Activated T-cell treated with anti-CD3 and anti-CD28 coated beads for 24 hours (primary cell): ENCODE measurements around the gene SPATA19.
"Not testable (repeated sequence)": the region's sequence is repeated elsewhere in the genome, so short reads cannot be mapped to it uniquely, and the experiment has no call there.

ENCODE experiments used
- DNase-seq: peaks from one replicate; pipeline ENCODE4 v3.0.0-alpha.2; 2020; ENCODE audit warnings: low read depth

The SPATA19 gene, protein sequence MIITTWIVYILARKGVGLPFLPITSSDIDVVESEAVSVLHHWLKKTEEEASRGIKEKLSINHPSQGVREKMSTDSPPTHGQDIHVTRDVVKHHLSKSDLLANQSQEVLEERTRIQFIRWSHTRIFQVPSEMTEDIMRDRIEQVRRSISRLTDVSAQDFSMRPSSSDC

DNA sequence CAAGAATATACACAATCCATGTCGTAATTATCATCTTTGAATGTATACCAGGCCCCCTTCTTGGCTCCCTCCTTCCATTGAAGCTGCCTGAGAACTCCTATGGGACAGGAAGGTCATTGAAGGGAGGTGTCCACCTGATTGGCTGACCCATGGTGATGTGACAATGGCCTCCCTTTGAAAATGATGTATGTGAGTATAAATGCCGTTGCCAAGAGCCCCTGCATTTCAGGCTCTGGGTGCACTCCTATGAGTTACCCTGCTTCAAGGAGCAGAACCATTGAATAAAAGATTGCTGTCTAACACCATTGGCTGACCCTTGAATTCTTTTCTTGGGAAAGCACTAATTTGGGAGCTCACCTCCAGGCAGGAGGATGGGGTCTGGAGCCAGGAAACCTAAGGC, at the start of gene SPATA19:
Gene SPATA19, minus strand, starts transcription at position 101 of the 400 bp plus-strand sequence. Its CDS starts 67 bp downstream, at position 34.
- no peak for DNase-seq

GRCh38 chr11:133895061-133895479, 49.8 kb upstream of the SPATA19 start:
- DNase-seq, result no peak

- no peak for DNase-seq
These were observed 48.1 kb upstream of the SPATA19 start for GRCh38 chr11:133893381-133893780.

GRCh38 chr11:133892584-133893380, 47.5 kb upstream of the SPATA19 start:
- no peak for DNase-seq

DNA sequence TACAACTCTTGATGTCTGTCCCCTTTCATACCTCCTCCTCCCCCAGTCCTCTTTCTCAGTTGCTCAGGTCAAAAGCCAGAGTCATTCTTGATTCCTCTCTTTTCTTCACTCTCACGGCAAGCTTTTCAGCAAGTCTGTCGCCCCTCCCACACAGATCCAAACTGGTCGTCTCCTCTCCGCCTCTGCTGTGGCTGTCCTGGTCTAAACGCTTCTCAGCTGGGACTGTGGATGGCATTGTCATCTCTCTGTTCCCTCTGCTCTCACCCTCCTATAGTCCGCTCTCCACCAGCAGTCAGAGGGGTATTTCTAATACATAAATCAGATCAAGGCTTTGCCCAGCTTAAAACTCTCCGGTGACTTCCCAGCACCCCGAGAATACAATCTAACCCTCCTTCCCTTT, 46.8 kb upstream of the SPATA19 start:
- no peak for DNase-seq

DNA sequence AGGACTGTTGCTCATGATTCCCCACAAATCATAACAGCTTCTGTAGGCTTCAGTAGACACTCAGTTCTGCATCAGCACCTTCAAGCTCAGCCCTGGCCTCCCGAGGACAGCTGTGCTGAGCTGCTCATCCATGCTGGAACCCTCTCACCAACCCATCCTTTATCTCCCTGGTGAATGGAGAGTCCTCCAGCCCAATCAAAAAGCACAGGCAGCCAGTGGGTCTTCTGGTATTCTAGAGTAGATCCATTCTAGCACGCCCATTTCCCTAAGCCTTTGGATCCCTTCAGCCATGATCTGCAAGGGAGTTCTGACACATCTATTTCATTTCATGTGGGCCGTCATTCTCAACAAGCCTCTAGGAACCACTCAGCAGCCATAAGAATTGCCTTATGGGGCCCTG, 44.6 kb upstream of the SPATA19 start:
- no peak for DNase-seq

DNA sequence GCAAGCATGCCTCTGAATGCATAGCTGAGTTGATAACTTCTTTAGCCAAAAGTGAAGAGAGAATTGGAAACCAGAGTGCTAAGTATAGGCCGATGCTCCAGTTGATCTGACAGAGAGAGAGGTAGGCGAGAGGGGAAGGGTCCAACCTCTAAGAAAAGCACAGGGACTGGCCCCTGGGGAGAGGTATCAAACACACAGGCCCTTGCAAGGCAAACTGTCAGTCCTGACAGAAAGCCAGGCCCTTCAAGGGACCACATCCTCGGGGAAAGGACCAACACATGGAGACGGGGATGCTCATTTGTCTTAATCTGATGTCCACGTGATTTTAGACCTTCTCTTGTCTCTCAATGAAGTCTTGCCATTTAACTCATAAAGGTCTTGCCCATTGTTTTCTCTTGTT, 43.9 kb upstream of the SPATA19 start:
- no peak for DNase-seq

- DNase-seq, result no peak
These were observed 42.5 kb upstream of the SPATA19 start for GRCh38 chr11:133887692-133888332.

GRCh38 chr11:133886029-133886428, 40.7 kb upstream of the SPATA19 start:
- no peak for DNase-seq

DNA sequence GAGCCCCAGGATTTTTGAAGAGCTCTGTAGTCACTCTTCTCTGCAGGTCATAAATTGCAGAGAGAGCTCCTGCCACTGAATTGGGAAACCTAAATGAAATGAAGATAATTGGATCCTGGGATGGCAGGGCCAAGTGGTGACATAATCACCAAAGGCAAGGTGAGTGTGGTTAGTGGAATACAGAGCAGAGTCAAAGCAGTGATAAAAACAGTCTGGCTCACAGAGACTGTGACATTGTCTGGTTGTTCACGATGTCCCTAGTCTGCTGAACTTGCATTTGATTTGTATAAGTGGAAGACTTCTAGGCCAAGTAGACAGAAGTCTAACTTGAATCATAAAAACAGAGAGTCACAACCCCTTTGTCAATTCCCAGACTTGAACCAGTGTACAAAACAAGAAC, 26.8 kb upstream of the SPATA19 start:
- no peak for DNase-seq

DNA sequence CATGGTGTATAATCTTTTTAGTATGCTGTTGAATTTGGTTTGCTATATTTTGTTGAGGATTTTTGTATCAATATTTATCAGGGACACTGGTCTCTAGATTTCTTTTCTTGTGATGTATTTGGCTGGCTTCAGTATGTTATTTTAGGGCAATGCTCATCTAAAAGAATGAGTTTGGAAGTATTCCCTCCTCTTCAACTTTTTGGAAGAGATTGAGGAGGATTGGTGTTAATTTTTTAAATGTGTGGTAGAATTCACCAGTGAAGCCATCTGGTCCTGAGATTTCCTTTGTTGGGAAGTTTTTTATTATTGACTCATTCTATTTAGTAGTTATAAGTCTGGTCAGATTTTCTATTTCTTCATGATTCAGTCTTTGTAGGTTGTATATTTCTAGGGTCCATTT, 22.1 kb upstream of the SPATA19 start:
- no peak for DNase-seq

DNA sequence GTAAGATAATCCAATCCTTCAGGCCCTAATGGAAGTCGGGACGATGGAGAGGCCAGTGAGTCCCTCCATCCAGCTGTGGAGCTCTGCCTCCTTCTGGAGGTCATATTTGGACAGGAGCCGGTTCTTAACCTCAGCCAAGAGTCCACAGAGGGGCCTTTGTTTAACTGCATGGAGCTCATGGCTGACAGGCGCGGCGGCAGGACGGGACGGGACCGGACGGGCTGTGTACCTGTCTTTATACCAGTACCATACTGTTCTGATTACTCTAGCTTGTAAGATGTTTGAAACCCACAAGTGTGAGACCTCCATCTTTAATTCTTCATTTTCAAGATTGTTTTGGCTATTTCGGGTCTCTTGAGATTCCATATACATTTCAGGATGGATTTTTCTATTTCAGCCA, 20.2 kb upstream of the SPATA19 start:
- DNase-seq, result no peak

- no peak for DNase-seq
These were observed 19.4 kb upstream of the SPATA19 start for GRCh38 chr11:133864756-133865155.

- no peak for DNase-seq
These were observed 14.8 kb upstream of the SPATA19 start for GRCh38 chr11:133860151-133860550.

- DNase-seq, result not testable (repeated sequence)
These were observed 9.1 kb upstream of the SPATA19 start for GRCh38 chr11:133854330-133854960.

DNA sequence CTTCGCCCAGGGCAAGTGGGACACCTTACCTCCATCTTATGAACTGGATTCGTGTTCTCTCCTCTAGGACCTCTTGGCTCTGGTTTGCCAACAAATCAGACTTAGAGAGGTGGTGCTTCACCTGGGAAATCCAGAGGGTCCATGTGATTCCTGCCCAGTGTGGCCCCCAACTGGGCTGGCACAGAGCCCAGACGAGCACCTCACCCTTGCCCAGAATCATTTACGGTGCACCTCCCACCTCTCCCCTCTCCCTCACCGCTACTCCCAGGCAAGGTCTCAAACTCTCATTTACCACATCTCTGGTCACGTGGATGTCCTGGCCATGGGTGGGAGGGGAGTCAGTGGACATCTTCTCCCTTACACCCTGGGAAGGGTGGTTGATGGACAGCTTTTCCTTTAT, 1.1 kb downstream of the SPATA19 start:
- DNase-seq, result no peak

DNA sequence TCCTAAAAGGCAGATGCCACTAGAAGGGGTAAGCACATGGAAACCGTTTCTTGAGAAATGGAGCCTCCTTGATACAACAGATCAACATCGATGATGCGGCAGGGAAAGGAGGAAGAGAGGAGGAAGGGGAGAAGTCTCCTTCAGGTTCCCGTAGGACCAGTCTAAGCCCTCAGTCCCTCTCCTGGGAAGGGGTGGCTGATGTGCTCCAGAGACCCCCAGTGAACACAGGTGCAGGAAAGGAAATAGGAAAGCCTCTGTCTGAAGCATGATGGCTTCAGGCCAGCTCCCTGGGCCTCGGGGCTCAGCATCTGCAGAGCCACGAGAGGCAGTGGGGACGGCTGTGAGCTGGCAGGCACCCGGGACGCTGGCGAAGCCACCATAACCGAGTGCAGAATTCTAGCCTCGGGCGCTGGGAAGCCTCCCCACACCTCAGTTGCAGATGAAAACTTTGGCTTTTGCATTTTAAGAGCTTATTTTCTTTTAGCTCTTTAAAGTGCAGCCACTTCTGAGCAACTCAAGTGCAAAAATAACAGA, 1.8 kb downstream of the SPATA19 start:
- no peak for DNase-seq

GRCh38 chr11:133842730-133843129, 2.6 kb downstream of the SPATA19 start:
- DNase-seq, result no peak

GRCh38 chr11:133842053-133842452, 3.3 kb downstream of the SPATA19 start:
- DNase-seq, result no peak

- DNase-seq, result no peak
These were observed 3.9 kb downstream of the SPATA19 start for GRCh38 chr11:133841279-133842043.

GRCh38 chr11:133840479-133840941, 4.8 kb downstream of the SPATA19 start:
- DNase-seq, result no peak
